ENCODE data around the gene PEX7. TPM values are rescaled to one million over a fixed set of nuclear protein-coding genes. Genes with fewer than 3 reads are reported as not detected.

The PEX7 gene
- total and polyA plus RNA-seq, 4 experiments from 2014 or later, result 4.4 to 7.2 (median 5.1) TPM

GRCh38 chr6:136923116-136923953 lies 100.9 kb downstream of the PEX7 start:
- intact Hi-C loops (cut with micrococcal nuclease), result loop anchor here (1.0 to 10.0 kb wide), 2 partner anchors 279 to 319 kb away; no protein-coding TSS in a partner anchor
- peak in 3 of 5 donors; percentile 4 to 6 (median 5) for DNase-seq
- Histone ChIP-seq H3K4me1 (ENCODE audit: insufficient read depth, low read length) (peaks cover 39% of the 10 kb centered on the region), H3K27me3 (ENCODE audit: insufficient read depth, low read length) (peaks cover 36% of the 10 kb centered on the region), H3K36me3 (ENCODE audit: insufficient read depth, low read length) (no peaks in the 10 kb centered on the region), H3K4me3 (ENCODE audit: low read length in 2 of 2) (no peak overlapping the region), H3K9me3 (ENCODE audit: control insufficient read depth in 1 of 2, low read length in 2 of 2) (no peaks in the 10 kb centered on the region), H3K27ac (ENCODE audit: low read depth, low read length) (no peak overlapping the region)
- Mint-ChIP-seq H3K4me3 (peak overlapping the region; percentile 40 to 86 (median 64)), H3K36me3 (peaks cover 0 to 3% of the 10 kb centered on the region in 2 donors), H3K27ac (no peak overlapping the region), H3K9me3 (peaks cover 0 to 4% (median 0%) of the 10 kb centered on the region in 8 donors), H3K27me3 (peaks cover 36% of the 10 kb centered on the region in 2 donors), H3K4me1 (peaks cover 12 to 34% (median 29%) of the 10 kb centered on the region in 4 donors)
- ChIA-PET CTCF (ENCODE audit: partially characterized antibody) (no interaction called here), POLR2A (ENCODE audit: partially characterized antibody) (no interaction called here)

GRCh38 chr6:136923954-136924673 lies 101.7 kb downstream of the PEX7 start:
- H3K4me3 Mint-ChIP-seq, result peak overlapping the region in 7 of 8 donors; percentile 54 to 69 (median 67)
- no peak for DNase-seq
- H3K27me3 ChIP-seq (ENCODE audit: insufficient read depth, low read length), result peaks cover 36% of the 10 kb centered on the region
- intact Hi-C loops (cut with micrococcal nuclease), result loop anchor here (1.0 to 10.0 kb wide), 2 partner anchors 280 to 319 kb away; no protein-coding TSS in a partner anchor
- peaks cover 39% of the 10 kb centered on the region for H3K4me1 ChIP-seq (ENCODE audit: insufficient read depth, low read length)
- no peaks in the 10 kb centered on the region for H3K36me3 Mint-ChIP-seq
- CTCF ChIA-PET (ENCODE audit: partially characterized antibody), result no interaction called here
- H3K36me3 ChIP-seq (ENCODE audit: insufficient read depth, low read length), result no peaks in the 10 kb centered on the region
- H3K4me1 Mint-ChIP-seq, result peaks cover 12 to 34% (median 29%) of the 10 kb centered on the region in 4 donors
- H3K27me3 Mint-ChIP-seq, result peaks cover 34 to 36% of the 10 kb centered on the region in 2 donors
- no peak overlapping the region for H3K27ac Mint-ChIP-seq
- H3K9me3 ChIP-seq (ENCODE audit: control insufficient read depth in 1 of 2, low read length in 2 of 2), result no peaks in the 10 kb centered on the region
- H3K4me3 ChIP-seq (ENCODE audit: low read length in 2 of 2), result no peak overlapping the region
- POLR2A ChIA-PET (ENCODE audit: partially characterized antibody), result no interaction called here
- H3K27ac ChIP-seq (ENCODE audit: low read depth, low read length), result no peak overlapping the region
- H3K9me3 Mint-ChIP-seq, result peaks cover 0 to 4% (median 0%) of the 10 kb centered on the region in 8 donors

- H3K27ac ChIP-seq (ENCODE audit: low read depth, low read length), result no peak overlapping the region
- intact Hi-C loops (cut with micrococcal nuclease), result loop anchor here (10.0 kb wide), 1 partner anchor 322 kb away; no protein-coding TSS in a partner anchor
- Mint-ChIP-seq H3K36me3 (no peaks in the 10 kb centered on the region), H3K4me3 (no peak overlapping the region), H3K4me1 (peaks cover 3 to 16% (median 13%) of the 10 kb centered on the region in 4 donors), H3K9me3 (peaks cover 0 to 4% (median 0%) of the 10 kb centered on the region in 8 donors), H3K27ac (no peak overlapping the region), H3K27me3 (peaks cover 27 to 33% of the 10 kb centered on the region in 2 donors)
- peaks cover 18% of the 10 kb centered on the region for H3K27me3 ChIP-seq (ENCODE audit: insufficient read depth, low read length)
- no peaks in the 10 kb centered on the region for H3K36me3 ChIP-seq (ENCODE audit: insufficient read depth, low read length)
- POLR2A ChIA-PET (ENCODE audit: partially characterized antibody), result no interaction called here
- no peak overlapping the region for H3K4me3 ChIP-seq (ENCODE audit: low read length in 2 of 2)
- H3K9me3 ChIP-seq (ENCODE audit: control insufficient read depth in 1 of 2, low read length in 2 of 2), result no peaks in the 10 kb centered on the region
- peaks cover 19% of the 10 kb centered on the region for H3K4me1 ChIP-seq (ENCODE audit: insufficient read depth, low read length)
- CTCF ChIA-PET (ENCODE audit: partially characterized antibody), result interaction anchor here (1.8 kb wide), 1 partner anchor 283 kb away, joined by 7 read pairs; no protein-coding TSS in a partner anchor
- DNase-seq, result no peak
Measured at GRCh38 chr6:136926383-136926782, 104.0 kb downstream of the PEX7 start.

- DNase-seq, result peak in 3 of 5 donors; percentile 4 to 10 (median 7)
- peaks cover 13% of the 10 kb centered on the region for H3K27me3 ChIP-seq (ENCODE audit: insufficient read depth, low read length)
- H3K4me3 Mint-ChIP-seq, result no peak overlapping the region
- no peak overlapping the region for H3K27ac Mint-ChIP-seq
- CTCF ChIA-PET (ENCODE audit: partially characterized antibody), result interaction anchor here (1.8 kb wide), 1 partner anchor 284 kb away, joined by 7 read pairs; no protein-coding TSS in a partner anchor
- no peaks in the 10 kb centered on the region for H3K36me3 Mint-ChIP-seq
- H3K36me3 ChIP-seq (ENCODE audit: insufficient read depth, low read length), result no peaks in the 10 kb centered on the region
- peaks cover 28 to 35% of the 10 kb centered on the region in 2 donors for H3K27me3 Mint-ChIP-seq
- peaks cover 0 to 4% (median 0%) of the 10 kb centered on the region in 8 donors for H3K9me3 Mint-ChIP-seq
- H3K4me1 Mint-ChIP-seq, result peaks cover 3 to 15% (median 12%) of the 10 kb centered on the region in 4 donors
- H3K27ac ChIP-seq (ENCODE audit: low read depth, low read length), result no peak overlapping the region
- H3K9me3 ChIP-seq (ENCODE audit: control insufficient read depth in 1 of 2, low read length in 2 of 2), result no peaks in the 10 kb centered on the region
- intact Hi-C loops (cut with micrococcal nuclease), result loop anchor here (10.0 kb wide), 1 partner anchor 322 kb away; no protein-coding TSS in a partner anchor
- POLR2A ChIA-PET (ENCODE audit: partially characterized antibody), result no interaction called here
- peaks cover 12% of the 10 kb centered on the region for H3K4me1 ChIP-seq (ENCODE audit: insufficient read depth, low read length)
- H3K4me3 ChIP-seq (ENCODE audit: low read length in 2 of 2), result no peak overlapping the region
Measured at GRCh38 chr6:136927292-136927691, 104.9 kb downstream of the PEX7 start.

GRCh38 chr6:136930528-136930927 lies 108.1 kb downstream of the PEX7 start:
- DNase-seq, result no peak
- Mint-ChIP-seq H3K36me3 (no peaks in the 10 kb centered on the region), H3K9me3 (no peaks in the 10 kb centered on the region), H3K27me3 (peaks cover 23 to 38% of the 10 kb centered on the region in 2 donors), H3K4me3 (no peak overlapping the region), H3K4me1 (no peaks in the 10 kb centered on the region), H3K27ac (no peak overlapping the region)
- intact Hi-C loops (cut with micrococcal nuclease), result no loop called here
- ChIA-PET POLR2A (ENCODE audit: partially characterized antibody) (no interaction called here), CTCF (ENCODE audit: partially characterized antibody) (interaction anchor here (0.6 kb wide), 1 partner anchor 287 kb away, joined by 3 read pairs; no protein-coding TSS in a partner anchor)
- no peaks in the 10 kb centered on the region for H3K4me1 ChIP-seq (ENCODE audit: insufficient read depth, low read length)
- H3K27ac ChIP-seq (ENCODE audit: low read depth, low read length), result no peak overlapping the region
- no peaks in the 10 kb centered on the region for H3K9me3 ChIP-seq (ENCODE audit: control insufficient read depth in 1 of 2, low read length in 2 of 2)
- H3K27me3 ChIP-seq (ENCODE audit: insufficient read depth, low read length), result peaks cover 3% of the 10 kb centered on the region
- no peak overlapping the region for H3K4me3 ChIP-seq (ENCODE audit: low read length in 2 of 2)
- no peaks in the 10 kb centered on the region for H3K36me3 ChIP-seq (ENCODE audit: insufficient read depth, low read length)

GRCh38 chr6:136932599-136932998 lies 110.2 kb downstream of the PEX7 start:
- no peaks in the 10 kb centered on the region for H3K4me1 ChIP-seq (ENCODE audit: insufficient read depth, low read length)
- Mint-ChIP-seq H3K36me3 (no peaks in the 10 kb centered on the region), H3K9me3 (peaks cover 0 to 2% (median 0%) of the 10 kb centered on the region in 8 donors), H3K4me1 (no peaks in the 10 kb centered on the region), H3K4me3 (no peak overlapping the region), H3K27me3 (peaks cover 23 to 54% of the 10 kb centered on the region in 2 donors), H3K27ac (no peak overlapping the region)
- ChIA-PET CTCF (ENCODE audit: partially characterized antibody) (interaction anchor here (0.7 kb wide), 1 partner anchor 10 kb away, joined by 3 read pairs; the partner anchor contains the start of gene SLC35D3), POLR2A (ENCODE audit: partially characterized antibody) (no interaction called here)
- no peaks in the 10 kb centered on the region for H3K27me3 ChIP-seq (ENCODE audit: insufficient read depth, low read length)
- DNase-seq, result no peak
- H3K9me3 ChIP-seq (ENCODE audit: control insufficient read depth in 1 of 2, low read length in 2 of 2), result no peaks in the 10 kb centered on the region
- H3K27ac ChIP-seq (ENCODE audit: low read depth, low read length), result no peak overlapping the region
- intact Hi-C loops (cut with micrococcal nuclease), result no loop called here
- H3K36me3 ChIP-seq (ENCODE audit: insufficient read depth, low read length), result no peaks in the 10 kb centered on the region
- no peak overlapping the region for H3K4me3 ChIP-seq (ENCODE audit: low read length in 2 of 2)

- CTCF ChIA-PET (ENCODE audit: partially characterized antibody), result interaction anchor here (0.6 kb wide), 1 partner anchor 28 kb away, joined by 3 read pairs; no protein-coding TSS in a partner anchor
- H3K4me3 Mint-ChIP-seq, result no peak overlapping the region
Measured at GRCh38 chr6:136945072-136945471, 122.7 kb downstream of the PEX7 start.

More at GRCh38 chr6:136945072-136945471, 122.7 kb downstream of the PEX7 start:
- H3K36me3 Mint-ChIP-seq, result peaks cover 0 to 7% of the 10 kb centered on the region in 2 donors
- no peaks in the 10 kb centered on the region for H3K4me1 Mint-ChIP-seq
- Histone ChIP-seq H3K9me3 (ENCODE audit: control insufficient read depth in 1 of 2, low read length in 2 of 2) (no peaks in the 10 kb centered on the region), H3K27ac (ENCODE audit: low read depth, low read length) (no peak overlapping the region), H3K4me3 (ENCODE audit: low read length in 2 of 2) (no peak overlapping the region), H3K27me3 (ENCODE audit: insufficient read depth, low read length) (no peaks in the 10 kb centered on the region), H3K4me1 (ENCODE audit: insufficient read depth, low read length) (no peaks in the 10 kb centered on the region), H3K36me3 (ENCODE audit: insufficient read depth, low read length) (no peaks in the 10 kb centered on the region)
- POLR2A ChIA-PET (ENCODE audit: partially characterized antibody), result no interaction called here
- no peak for DNase-seq
- intact Hi-C loops (cut with micrococcal nuclease), result no loop called here
- peaks cover 9 to 10% of the 10 kb centered on the region in 2 donors for H3K27me3 Mint-ChIP-seq
- no peak overlapping the region for H3K27ac Mint-ChIP-seq
- H3K9me3 Mint-ChIP-seq, result peaks cover 0 to 17% (median 12%) of the 10 kb centered on the region in 8 donors

All from CD4-positive, alpha-beta memory T cell (primary cell).